HG02884 (cell line): ENCODE measurements around the gene LDLRAD4.

Experiments used
- ATAC-seq: cut with Tn5 transposase; IDR thresholded peaks from one replicate; pipeline ENCODE4 v1.9.1; 2021; ENCODE audit warnings: mild to moderate bottlenecking, moderate library complexity; ENCODE audit not compliant: unreplicated experiment

The LDLRAD4 gene

DNA sequence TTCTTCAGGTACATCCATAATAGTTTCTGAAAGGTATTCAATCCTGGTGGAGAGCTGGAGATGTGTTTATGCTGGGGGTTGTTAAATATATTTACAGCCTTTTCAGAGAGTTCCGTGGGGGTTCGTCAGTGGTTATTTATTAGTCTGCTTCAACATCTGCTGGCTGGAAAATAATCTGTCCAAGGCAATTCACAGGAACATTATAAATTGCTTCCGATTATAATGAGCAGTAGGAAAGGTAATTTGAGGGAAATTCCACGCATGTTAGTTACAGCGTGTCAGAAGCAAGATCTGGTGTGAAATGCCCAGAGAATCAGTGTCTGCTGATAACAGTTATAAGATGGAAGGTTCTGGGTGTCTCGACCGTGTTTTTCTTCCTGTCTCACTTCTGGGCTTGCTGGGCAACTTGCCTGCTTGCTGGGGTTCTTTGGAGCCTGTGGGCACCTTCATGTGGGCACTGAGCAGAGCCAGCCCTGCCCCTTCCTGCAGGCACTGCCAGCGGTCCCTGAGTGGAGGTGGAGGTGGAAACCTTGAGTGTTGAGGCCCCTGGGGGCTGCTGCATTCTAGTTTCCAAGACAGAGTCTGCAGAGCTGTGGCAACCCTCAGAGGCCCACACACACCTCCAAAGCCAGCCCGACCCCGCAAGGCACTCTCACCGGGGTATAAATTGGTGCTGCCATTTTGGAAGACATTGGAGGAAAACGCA lies 322.1 kb downstream of the LDLRAD4 start:
- no peak for ATAC-seq

DNA sequence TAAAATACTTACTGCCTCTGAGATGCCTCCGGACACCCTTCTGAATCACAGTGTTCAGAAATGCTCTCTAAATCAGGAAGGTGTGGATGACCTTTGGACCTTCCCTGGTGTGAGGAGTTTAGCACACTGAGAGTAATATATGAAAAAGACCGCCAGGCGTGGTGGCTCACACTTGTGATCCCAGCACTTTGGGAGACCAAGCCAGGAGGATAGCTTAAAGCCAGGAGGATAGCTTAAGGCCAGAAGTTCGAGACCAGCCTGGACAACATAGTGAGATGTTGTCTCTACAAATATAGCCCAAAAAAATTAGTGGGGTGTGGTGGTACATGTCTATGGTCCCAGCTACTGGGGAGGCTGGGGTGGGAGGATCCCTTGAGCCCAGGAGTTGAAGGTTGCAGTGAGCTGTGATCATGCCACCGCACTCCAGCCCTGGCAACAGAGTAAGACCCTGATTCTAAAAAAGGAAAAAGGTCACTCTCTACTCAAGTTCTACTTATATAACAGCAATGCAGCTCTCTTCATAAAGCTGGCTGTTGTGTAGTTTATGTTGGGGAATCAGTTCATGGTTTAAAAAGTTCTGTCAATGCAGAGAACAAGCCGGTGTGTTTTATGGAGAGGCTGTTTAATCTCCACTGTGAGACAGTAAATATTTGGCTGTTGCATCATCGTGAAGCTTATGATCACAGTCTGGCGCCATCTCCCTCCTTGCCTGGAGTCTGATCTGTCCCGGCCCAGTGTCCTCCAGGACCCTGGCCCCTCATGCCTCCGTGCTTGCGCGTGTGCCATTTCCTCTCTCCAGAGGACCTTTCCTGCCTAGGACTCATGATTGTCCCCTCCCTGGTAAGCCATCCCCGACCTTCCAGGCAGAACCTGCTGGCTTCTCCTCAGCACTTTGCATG lies 323.3 kb downstream of the LDLRAD4 start:
- no peak for ATAC-seq

DNA sequence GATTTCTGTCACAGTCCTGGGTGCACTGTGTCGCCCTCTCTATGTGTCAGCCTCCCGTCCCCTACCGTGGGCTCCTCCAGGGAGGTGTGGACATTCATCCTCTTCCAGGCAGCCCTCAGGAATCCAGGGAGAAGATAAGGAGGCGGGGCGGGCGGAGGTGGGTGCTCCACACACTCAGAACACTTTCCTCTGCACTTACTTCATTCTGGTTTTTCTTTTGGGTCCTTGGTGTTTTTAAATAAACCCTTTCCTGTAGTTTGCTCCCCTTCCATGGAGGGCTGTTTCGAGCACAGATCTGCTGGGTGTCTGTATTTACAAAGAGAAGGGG lies 323.9 kb downstream of the LDLRAD4 start:
- no peak for ATAC-seq

DNA sequence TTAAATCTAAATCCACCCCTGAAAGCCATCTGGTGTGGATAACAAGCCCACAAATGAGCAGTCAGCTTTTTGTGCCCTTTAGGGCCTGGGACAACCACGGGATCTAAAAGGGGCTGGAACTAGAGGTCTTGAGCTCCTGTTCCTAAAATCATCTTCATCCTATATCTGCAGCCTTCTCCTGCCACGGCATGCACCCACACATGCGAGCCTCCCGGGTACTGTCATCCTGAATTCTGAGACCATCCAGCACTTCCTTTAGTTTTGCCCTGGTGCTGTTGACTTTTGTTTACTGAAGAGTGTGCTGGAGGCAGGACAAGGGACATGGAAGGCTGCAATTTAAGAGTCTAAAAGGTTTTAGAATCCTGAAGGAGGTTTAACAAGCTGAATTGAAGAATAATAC lies 324.6 kb downstream of the LDLRAD4 start:
- no peak for ATAC-seq

DNA sequence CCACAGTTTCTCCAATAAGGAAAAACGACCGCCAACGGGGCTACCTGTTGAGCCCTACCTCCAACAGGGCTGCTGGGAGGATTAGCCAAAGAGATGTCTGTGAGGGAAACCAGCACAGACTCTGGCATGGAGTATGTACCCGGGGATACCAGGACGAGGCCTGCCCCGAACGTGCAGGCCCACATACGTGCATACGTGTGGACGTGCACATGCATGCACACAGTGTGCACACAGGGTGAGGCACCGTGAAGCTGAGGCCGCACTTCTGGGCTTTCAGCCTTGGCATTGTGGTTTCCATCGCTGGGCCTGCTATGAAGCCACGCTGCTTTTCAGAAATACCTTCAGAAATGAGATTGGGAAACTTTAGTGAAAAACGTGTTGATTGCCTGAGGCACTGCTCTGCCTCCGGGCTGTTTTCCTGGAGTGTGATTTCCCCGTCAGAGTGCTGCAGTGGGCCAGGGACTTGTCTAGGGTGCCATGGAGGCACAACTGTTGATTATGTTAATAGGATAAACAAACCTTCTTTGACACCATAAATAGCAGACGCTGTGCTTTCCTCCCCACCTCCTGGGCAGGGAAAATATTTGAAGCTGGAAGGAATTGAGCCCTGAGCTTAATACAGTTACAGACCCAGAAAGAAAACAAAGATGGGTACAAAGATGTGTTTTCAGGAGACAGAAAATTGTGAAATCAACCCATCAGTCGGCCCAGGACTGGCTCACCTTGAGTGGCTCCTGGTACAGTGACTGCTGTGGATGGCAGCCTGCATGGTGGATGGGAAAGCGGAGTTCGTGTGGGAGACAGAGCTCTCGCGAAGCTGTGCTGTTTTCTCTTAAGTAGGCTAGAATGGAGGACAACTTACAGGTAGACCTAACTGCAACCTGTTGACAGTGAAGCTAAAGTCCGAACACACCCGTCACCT lies 325.5 kb downstream of the LDLRAD4 start:
- no peak for ATAC-seq

DNA sequence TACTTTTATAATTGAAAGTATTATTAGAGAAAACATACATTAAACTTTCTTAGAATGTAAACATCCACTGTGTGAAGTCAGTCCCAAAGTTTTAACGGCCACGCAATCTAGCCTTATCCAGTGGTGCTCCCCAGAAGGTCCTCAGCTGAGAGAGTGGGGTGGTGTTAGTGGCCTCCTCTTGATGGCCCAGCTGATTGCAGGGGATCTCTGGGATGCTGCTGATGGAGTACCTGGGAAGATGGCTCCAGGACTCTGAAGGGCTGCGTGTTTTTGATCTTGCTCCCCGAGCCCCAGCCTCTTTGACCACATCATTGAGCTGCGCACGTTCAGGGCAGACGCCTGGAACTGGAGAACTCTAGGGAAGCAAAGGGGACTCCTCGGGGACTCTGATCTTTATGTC lies 326.4 kb downstream of the LDLRAD4 start:
- ATAC-seq, result no peak

DNA sequence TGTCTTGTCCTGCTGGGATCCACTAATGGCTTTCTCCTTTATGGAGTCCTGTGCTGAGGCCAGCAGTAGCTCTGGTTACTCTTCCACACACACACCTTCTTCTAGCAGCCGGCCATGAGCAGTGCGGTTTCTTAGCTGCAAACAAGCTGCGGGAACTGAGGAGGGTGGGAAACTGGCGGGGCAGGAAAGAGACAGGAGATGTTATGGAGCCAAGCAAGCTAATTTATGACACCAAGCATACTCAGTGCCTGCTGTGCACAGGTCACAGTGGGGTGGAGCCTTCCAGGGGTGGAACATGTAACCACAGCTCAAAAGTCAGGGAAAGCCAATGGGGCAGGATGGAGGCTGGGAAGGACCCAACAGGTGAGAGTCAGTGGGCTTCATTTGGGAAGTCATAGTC lies 327.0 kb downstream of the LDLRAD4 start:
- no peak for ATAC-seq

DNA sequence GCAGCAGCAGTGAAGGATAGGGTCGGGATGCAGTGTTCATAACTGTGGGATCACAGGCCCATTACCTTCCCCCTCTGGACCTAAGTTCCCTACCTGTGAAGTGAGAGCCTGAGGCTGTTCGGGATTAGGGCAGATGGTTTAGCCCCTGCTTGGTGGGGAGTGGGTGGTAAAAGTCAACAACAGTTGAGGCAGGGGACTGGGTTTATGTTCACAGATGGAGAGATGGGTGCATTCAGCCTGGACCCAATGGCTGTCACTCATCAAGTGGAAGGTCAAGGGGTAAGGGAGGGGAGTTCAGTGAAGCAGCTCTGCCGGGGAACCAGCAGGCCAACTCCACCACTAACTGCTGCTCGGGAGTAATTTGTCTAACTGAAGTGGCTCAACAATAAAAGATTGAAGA lies 327.4 kb downstream of the LDLRAD4 start:
- no peak for ATAC-seq

DNA sequence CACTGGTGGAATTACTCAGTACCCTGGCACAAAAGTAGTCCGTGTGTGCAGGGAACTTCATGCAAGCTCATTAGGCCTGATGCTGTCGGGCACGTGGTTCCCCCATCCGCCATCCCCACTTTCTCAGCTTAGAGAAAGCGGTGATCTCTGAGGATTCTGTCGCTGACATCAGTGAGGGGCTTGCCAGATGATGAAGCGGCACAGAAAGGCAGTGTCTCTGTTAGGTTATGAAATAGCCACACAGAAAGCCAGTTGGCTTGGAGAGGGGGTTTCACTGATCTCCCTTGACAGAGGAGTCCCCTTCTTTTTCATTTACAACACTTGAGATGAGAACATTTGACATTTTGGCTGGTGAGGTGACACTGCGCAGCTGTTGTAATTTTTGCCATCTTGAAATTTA lies 328.1 kb downstream of the LDLRAD4 start:
- no peak for ATAC-seq

DNA sequence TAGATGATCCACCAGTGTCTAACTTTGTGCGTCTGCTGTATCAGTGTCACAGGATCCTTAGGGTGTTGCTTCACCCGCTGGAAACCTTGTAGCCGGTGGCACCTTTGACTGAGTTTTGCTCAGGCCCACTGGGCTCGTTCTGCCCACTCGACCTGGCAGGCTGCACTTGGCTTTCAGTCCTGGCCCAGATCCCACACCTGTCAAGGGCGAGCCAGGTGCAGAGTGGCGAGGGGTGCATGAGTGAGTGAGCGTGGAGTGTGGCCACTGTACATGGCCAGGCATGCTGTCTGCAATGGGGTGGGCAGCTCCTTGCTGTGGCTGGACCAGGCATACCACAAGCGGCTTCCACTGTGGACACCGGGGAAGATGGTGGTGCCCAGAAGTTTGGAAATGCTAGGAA lies 328.8 kb downstream of the LDLRAD4 start:
- no peak for ATAC-seq

DNA sequence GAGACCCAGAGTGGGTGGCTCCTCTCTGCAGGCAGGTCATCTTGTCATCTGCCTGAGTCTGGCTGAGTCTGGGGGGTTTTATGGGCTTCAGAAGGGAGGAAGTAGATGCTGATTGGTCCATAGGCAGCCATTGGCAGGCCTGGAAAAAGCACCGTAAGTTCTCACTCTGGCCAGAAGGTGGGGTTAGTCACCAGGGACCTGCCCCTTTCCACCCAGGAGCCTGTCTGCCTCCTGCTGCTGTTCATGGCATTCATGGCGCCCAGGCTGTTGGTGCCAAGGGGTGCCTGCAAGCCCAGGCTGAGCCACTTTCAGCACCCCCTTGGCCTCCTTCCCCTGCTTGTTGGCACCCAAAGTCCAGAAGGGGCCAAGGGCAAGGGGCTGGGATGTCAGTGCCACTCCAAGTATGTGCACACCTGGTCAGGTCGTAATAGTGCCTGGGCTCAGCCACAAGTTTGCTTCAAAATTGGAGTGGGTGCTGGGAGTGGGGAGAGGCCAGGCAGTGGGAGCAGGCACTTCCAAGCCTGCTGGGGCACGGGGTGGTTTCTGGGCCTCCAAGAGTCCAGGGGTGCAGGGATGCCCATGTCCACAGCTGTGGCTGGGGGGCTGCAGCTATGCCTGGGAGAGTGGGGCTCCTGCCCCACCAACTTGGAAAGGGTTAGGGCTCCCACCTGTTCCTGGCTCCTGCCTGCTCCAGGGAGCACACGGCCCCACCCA lies 329.7 kb downstream of the LDLRAD4 start:
- ATAC-seq, result no peak

DNA sequence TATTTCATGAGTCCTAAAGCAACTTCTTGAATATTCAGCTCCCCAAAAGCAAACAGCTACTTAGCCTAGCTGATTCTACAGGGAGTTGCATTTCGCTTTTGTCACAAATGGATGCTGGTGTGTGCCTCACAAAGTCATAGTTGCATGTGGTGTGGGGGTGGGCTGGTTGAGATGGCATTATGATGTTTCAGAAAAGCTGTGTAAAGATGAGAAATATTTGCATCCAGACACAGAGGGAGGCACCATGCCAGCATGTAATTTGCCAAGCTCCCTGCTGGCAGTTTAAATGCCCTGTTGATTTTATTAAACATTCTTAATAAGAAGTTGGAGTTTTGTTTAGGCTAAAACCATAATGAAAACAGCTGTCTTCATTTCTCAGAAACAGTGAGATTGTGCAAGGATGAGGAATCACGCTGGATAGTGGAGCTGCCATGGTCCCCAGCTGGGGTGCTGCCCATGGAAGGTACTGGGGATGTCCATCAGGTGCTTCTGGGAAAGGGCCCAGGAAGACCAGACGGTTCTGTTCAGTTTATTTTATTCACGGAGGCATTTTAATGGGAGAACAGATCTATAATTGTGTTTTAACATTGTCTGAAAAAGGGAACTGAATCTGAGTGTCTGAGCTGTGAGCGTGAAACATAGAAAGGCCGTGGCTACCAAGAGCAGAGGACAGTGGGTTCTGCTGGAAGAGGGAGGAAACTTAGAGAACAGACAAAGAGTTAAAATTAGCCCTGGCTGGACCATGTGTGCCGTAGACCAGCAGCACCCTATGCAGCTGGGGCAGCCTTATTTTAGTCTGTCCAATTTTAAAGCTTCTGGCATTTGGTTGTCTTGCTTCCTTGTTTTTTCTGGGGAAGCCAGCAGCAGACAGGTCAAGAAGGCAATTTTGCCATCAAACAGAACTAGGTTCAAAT lies 330.7 kb downstream of the LDLRAD4 start:
- ATAC-seq, result peak; percentile 69

DNA sequence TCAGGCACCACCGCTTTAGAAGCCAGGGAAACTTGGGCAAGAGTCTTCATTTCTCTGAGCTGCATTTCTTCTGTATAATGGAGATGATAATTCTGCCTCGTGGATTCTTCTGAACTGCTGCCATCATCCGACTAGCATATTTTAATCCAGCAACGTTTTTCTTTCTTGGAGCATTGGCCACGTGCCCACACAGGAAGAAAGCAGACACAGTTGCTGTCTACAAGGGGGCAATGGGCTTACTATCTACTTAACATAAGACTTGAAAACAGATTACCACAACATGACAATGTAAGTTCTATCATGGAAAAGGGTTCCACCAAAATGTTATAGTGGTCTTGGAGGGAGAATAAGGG lies 331.3 kb downstream of the LDLRAD4 start:
- ATAC-seq, result no peak

DNA sequence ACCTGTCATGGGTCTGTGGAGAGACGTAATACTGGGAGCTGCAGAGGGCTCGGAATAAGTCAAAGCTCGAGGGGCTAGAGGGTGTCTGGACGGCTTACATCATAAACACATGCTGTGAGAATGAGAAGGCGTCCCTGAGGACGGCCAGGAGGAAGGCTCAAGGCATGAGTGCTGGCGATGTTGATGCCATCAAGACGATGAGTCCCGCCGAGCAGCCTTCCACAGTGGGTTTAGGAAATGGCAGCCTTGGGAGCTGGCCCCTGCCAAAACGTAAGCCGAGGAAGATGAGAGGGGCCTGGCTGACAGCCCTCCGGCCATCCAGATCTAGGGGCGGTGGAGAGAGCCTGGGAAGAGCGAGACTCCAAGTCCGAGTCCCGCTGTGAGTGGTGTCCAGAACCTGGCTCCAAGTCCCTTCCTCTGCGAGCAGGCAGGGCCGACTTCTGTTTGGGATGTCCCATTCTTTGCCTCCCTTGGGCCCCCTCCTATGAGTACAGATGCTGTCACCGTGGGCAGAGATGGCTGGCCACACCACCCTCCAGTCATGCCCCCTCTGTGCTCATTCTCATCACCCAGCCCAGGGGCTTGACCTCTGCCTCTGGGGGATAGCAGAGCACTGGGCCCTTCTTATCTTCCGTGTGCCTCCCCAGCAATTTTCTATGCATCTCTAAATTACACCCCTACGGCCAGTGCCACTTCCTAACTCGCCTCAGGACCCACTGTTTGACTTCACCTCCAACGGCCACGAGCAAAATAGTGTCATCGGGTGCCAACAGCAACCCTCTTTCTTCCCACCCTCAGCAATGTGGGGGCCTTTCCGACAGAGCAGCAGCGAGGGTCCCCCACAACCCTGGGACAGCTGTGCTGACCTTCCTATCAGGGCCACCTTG lies 332.1 kb downstream of the LDLRAD4 start:
- ATAC-seq, result no peak

DNA sequence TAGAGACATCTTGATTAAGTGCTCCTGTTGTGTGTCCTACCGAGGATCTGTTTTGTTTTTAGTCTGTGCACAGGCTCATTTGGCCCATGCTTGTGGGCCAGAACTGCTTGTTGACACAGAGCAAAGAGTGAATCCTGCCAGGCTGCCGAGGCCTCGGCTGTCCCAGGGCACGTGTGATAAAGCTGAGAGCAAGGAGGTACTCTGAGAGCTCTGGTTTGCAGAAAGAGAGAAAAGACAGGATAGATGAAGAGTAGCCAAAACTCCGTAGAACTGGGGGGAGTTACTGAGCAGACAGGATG lies 332.7 kb downstream of the LDLRAD4 start:
- no peak for ATAC-seq

DNA sequence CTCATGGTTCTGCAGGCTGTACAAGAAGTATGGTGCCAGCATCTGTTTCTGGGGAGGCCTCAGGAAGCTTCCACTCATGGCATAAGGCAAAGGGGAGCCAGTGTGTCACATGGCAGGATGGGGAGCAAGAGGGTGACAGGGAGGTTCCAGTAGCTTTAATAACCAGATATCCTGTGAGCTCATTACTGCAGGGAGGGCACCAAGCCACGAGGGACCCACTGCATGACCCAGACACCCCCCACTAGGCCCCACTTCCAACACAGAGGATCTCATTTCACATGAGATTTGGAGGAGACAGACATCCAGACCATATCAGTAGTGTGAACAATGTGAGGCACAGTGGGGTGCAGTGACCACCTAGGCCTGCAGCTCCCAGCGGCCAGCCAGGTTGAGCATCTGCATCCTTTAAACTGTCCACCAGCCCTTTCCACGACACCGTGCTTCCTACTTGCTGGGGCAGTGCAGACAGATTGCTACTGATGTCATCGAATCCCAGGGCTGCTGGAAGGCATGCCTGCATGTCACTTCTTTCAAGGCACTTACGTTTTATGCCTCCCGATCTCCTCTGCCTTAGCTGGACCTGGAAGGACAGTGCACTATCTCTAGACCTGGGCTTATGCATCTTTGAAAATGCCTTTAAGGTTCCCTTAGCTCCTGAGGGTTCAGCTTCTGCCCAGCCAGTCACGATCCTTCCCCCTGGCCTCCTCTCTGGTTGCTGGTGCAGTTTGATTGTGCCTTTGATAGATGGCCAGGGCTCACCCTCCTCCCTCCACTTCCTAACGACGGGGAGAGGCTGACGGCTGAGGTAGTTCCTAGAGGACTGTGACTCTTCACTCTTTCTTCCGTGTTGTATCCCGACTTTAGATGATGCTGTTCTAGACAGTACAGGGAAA lies 333.5 kb downstream of the LDLRAD4 start:
- ATAC-seq, result no peak

DNA sequence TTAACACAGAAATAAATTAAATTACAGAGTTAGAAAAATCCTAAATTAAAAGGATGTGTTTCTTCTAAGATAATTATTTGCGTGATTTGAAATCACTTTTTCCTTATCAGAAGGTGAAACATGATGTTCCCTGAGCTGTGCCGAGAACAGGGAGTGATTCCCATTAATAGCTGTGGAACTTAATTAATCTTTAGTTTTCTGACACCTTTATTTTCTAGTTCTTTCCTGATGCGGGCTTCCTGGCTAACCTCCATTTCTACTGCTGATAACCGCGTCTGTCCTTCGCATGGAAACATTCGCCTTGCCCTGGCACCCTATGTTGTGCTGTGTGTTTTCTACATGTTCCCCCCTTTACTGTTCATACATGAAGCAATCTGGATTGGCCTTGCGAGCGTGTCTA lies 334.9 kb downstream of the LDLRAD4 start:
- ATAC-seq, result no peak

DNA sequence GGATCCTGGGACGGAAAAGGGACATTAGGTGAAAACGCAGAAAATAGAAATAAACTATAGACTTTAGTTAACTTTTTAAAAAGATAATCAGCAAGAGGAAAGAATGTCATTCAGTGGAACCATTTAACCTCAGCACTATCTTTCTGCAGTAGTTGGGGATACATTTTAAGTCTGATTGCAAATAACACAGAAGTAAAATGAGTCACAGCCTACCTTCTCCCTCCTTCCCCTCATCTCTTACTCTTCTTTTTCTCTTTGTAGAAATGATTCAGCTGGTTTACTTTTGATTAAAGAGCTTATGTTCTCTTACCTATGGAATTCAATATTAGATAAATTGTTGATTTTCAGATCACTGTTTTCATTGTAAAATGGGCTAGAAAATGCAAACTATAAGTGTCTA lies 336.6 kb downstream of the LDLRAD4 start:
- ATAC-seq, result no peak
